Endothelial cell of umbilical vein (primary cell): ENCODE measurements around the gene MPEG1. TPM values are rescaled to one million over a fixed set of nuclear protein-coding genes. Genes with fewer than 3 reads are reported as not detected.

Experiments
- BruUV-seq: library from RNA; stranded (reverse); fragments of 400-500 nt; replicated peaks from 2 replicates; lab custom pipeline; 2021; lab: Mats Ljungman, UMichigan
- CTCF ChIA-PET: fragments of 300-600, 350-600 bp; sonication (Branson Sonifier 250); formaldehyde crosslinking; loops from one replicate; lab custom pipeline; 2021; ENCODE audit warnings: antibody characterized with exemption, inconsistent platforms; lab: Charles Lee
- POLR2A ChIA-PET: fragments of 300-600, 350-600 bp; sonication (Branson Sonifier 250); formaldehyde crosslinking; loops from one replicate; lab custom pipeline; 2021; ENCODE audit warnings: antibody characterized with exemption, inconsistent platforms; lab: Charles Lee
- DNase-seq: peaks from one replicate; pipeline ENCODE4 v3.0.0-alpha.2; 2011; ENCODE audit warnings: low read depth, low spot score
- FAIRE-seq: peaks from 2 replicates; lab custom pipeline; 2011; peaks lifted over from hg19 to GRCh38; lab: Jason Lieb, UNC
- H2AFZ ChIP-seq: 2 replicates; pipeline ENCODE4 v1.6.0; 2012; ENCODE audit warnings: low read depth, low read length, control low read depth, inconsistent platforms
- H3K27ac ChIP-seq: 2 replicates; pipeline ENCODE4 v1.5.1; 2011; ENCODE audit warnings: low read depth, mild to moderate bottlenecking, control low read depth, low read length, moderate library complexity; ENCODE audit not compliant: insufficient read depth
- H3K27me3 ChIP-seq, 2 experiments: 2 replicates each; pipeline versions ENCODE4 v1.6.0 to v1.6.1; 2011; ENCODE audit warnings: low read length in 2 of 2, mixed read lengths in 1 of 2; ENCODE audit not compliant: control insufficient read depth in 2 of 2, insufficient read depth in 2 of 2
- H3K36me3 ChIP-seq, 2 experiments: 2 replicates in 1 of 2; 3 replicates in 1 of 2; pipeline ENCODE4 v1.5.1; 2011; ENCODE audit warnings: low read length in 2 of 2, mild to moderate bottlenecking in 1 of 2, moderate library complexity in 1 of 2; ENCODE audit not compliant: control insufficient read depth in 2 of 2, insufficient read depth in 2 of 2; ENCODE audit errors: extremely low read depth in 1 of 2
- H3K4me1 ChIP-seq: 3 replicates; pipeline ENCODE4 v1.5.1; 2011; ENCODE audit warnings: mild to moderate bottlenecking, low read length; ENCODE audit not compliant: control insufficient read depth, insufficient read depth; ENCODE audit errors: extremely low read depth
- H3K4me2 ChIP-seq: 2 replicates; pipeline ENCODE4 v1.6.1; 2011; ENCODE audit warnings: low read length, control low read depth, mixed read lengths; ENCODE audit not compliant: insufficient read depth
- H3K4me3 ChIP-seq, 3 experiments: fragments of 200-600 bp in 1 of 3; sonication (generic), shearing (Covaris generic) in 1 of 3; replicated peaks in 1 of 3; 2 replicates each; pipeline ENCODE4 v1.5.1; 2011 to 2016; ENCODE audit warnings: control low read depth in 3 of 3, low read length in 3 of 3, mild to moderate bottlenecking in 2 of 3, inconsistent platforms in 1 of 3, low read depth in 1 of 3, moderate library complexity in 1 of 3; ENCODE audit not compliant: insufficient read depth in 1 of 3
- H3K79me2 ChIP-seq: 2 replicates; pipeline ENCODE4 v1.6.0; 2012; ENCODE audit warnings: low read length, inconsistent platforms; ENCODE audit not compliant: control insufficient read depth, insufficient read depth
- H3K9ac ChIP-seq: replicated peaks from 2 replicates; pipeline ENCODE3; 2011; ENCODE audit warnings: low read length, control low read depth; ENCODE audit not compliant: insufficient read depth; ENCODE audit errors: extremely low read depth
- H3K9me1 ChIP-seq: replicated peaks from 3 replicates; pipeline ENCODE4 v1.6.0; 2011; ENCODE audit warnings: mild to moderate bottlenecking, low read length; ENCODE audit not compliant: control insufficient read depth, insufficient read depth; ENCODE audit errors: extremely low read depth
- H3K9me3 ChIP-seq: replicated peaks from 2 replicates; pipeline ENCODE4 v1.5.1; 2012; ENCODE audit warnings: low read length, inconsistent platforms; ENCODE audit not compliant: control insufficient read depth, insufficient read depth
- H4K20me1 ChIP-seq: replicated peaks from 2 replicates; pipeline ENCODE3; 2011; ENCODE audit warnings: mild to moderate bottlenecking, low read length; ENCODE audit not compliant: control insufficient read depth, insufficient read depth; ENCODE audit errors: extremely low read depth
- CTCF ChIP-seq, 2 donors: IDR thresholded peaks; 1 replicate in 1 of 2; 2 replicates in 1 of 2; pipeline ENCODE4 v1.5.1; 2011; ENCODE audit warnings: low read length in 2 of 2, mild to moderate bottlenecking in 2 of 2, moderate library complexity in 2 of 2, control low read depth in 1 of 2, inconsistent platforms in 1 of 2, low read depth in 1 of 2; ENCODE audit not compliant: insufficient read depth in 1 of 2; ENCODE audit errors: extremely low read depth in 1 of 2
- EZH2 ChIP-seq: IDR thresholded peaks from 2 replicates; pipeline ENCODE4 v1.6.1; 2012; ENCODE audit warnings: borderline replicate concordance, low read depth, mild to moderate bottlenecking, moderate library complexity, low read length, inconsistent platforms; ENCODE audit not compliant: severe bottlenecking
- GATA2 ChIP-seq: IDR thresholded peaks from 2 replicates; pipeline ENCODE4 v1.7.0; 2011; ENCODE audit warnings: low read depth, mild to moderate bottlenecking, moderate library complexity, mixed read lengths, low read length; ENCODE audit not compliant: insufficient read length, insufficient read depth
- MAX ChIP-seq: IDR thresholded peaks from 2 replicates; pipeline ENCODE4 v1.6.1; 2011; ENCODE audit not compliant: insufficient read depth, insufficient read length
- MYC ChIP-seq: IDR thresholded peaks from one replicate; pipeline ENCODE4 v1.6.1; 2011; ENCODE audit warnings: mild to moderate bottlenecking, low read depth, low read length
- POLR2AphosphoS5 ChIP-seq: IDR thresholded peaks from 2 replicates; pipeline ENCODE4 v1.6.1; 2012; ENCODE audit warnings: low read depth, mild to moderate bottlenecking, control low read depth, low read length, moderate library complexity; ENCODE audit not compliant: insufficient read depth
- dilution Hi-C: fragments of 300-500 bp; cut with MboI; formaldehyde crosslinking; loops from one replicate; pipeline ENCODE4 v1.15.0; 2019; ENCODE audit warnings: low sequenced_read_pairs; ENCODE audit not compliant: extremely low pct_ligation_motif_present
- intact Hi-C: fragments of 100-400 bp; cut with micrococcal nuclease; formaldehyde crosslinking; loops from one replicate; pipeline ENCODE4 v1.10.0; 2022
- polyA plus RNA-seq, 4 experiments: library from polyadenylated mRNA; depleted of rRNA in 3 of 4; stranded (reverse) in 3 of 4; unstranded in 1 of 4; fragments of >200 nt; gene quantifications; 2 replicates each; pipeline versions ENCODE4 v1.2.1 to v1.2.3, GENCODE V29; 2011 to 2012; ENCODE audit warnings: missing spikeins in 1 of 4
- total RNA-seq: library from RNA; stranded (reverse); gene quantifications from 2 replicates; pipeline ENCODE4 v1.2.3, GENCODE V29; 2021

Gene MPEG1
- total and polyA plus RNA-seq, 2 donors (not counting 3 experiments of a cell fraction or from before 2014, with no cell fraction given), result not detected

GRCh38 chr11:59178402-59178801 lies 34.3 kb downstream of the MPEG1 start:
- Histone ChIP-seq H3K36me3 (no peaks in the 10 kb centered on the region), H2AFZ (no peak overlapping the region), H4K20me1 (no peaks in the 10 kb centered on the region), H3K9ac (no peak overlapping the region), H3K27ac (no peak overlapping the region), H3K4me2 (no peak overlapping the region), H3K9me3 (no peaks in the 10 kb centered on the region), H3K27me3 (peaks cover 20 to 28% of the 10 kb centered on the region in 2 experiments), H3K4me3 (no peak overlapping the region), H3K4me1 (no peaks in the 10 kb centered on the region), H3K9me1 (no peaks in the 10 kb centered on the region), H3K79me2 (no peaks in the 10 kb centered on the region)
- intact Hi-C loops, result no loop called here
- FAIRE-seq, result no peak
- dilution Hi-C loops, result no loop called here
- DNase-seq, result no peak
- ChIA-PET POLR2A (no interaction called here), CTCF (interaction anchor here (2.0 to 2.7 kb wide), 2 partner anchors 8 to 13 kb away, joined by 5 to 12 read pairs; no protein-coding TSS in a partner anchor)
- TF ChIP-seq EZH2 (no peak), POLR2AphosphoS5 (no peak), CTCF (IDR thresholded peaks at IDR 0.05; ENCODE audit: extremely low read depth in 1 of 2, insufficient read depth in 1 of 2, low read depth in 1 of 2, low read length in 2 of 2) (no peak), MYC (no peak), GATA2 (no peak), MAX (no peak)
- BruUV-seq, result no TSS peak
